CD14-positive monocyte (primary cell): ENCODE measurements around the gene GNL1. TPM values are rescaled to one million over a fixed set of nuclear protein-coding genes. Genes with fewer than 3 reads are reported as not detected.
"Not testable (repeated sequence)": the region's sequence is repeated elsewhere in the genome, so short reads cannot be mapped to it uniquely, and the experiment has no call there.

Experiments
- DNase-seq, 3 donors: peaks; one replicate each; pipeline ENCODE4 v3.0.0-alpha.2; 2011 to 2022
- H2AFZ ChIP-seq: 2 replicates; pipeline ENCODE4 v1.6.0; 2012; ENCODE audit warnings: mild to moderate bottlenecking, low read depth, low read length, inconsistent platforms; ENCODE audit not compliant: insufficient read depth, poor library complexity, severe bottlenecking
- H3K27ac ChIP-seq, 2 donors: 1 replicate in 1 of 2; 2 replicates in 1 of 2; pipeline ENCODE4 v1.5.1; 2012 to 2013; ENCODE audit warnings: low read length in 2 of 2, control low read depth in 1 of 2, inconsistent platforms in 1 of 2, low read depth in 1 of 2, mild to moderate bottlenecking in 1 of 2
- H3K27me3 ChIP-seq, 2 donors: one replicate each; pipeline versions ENCODE4 v1.6.0 to v1.6.1; 2011 to 2013; ENCODE audit warnings: low read length in 2 of 2; ENCODE audit not compliant: control insufficient read depth in 2 of 2, insufficient read depth in 2 of 2
- H3K36me3 ChIP-seq, 2 donors: replicated peaks in 1 of 2; 1 replicate in 1 of 2; 2 replicates in 1 of 2; pipeline versions ENCODE4 v1.5.1 to v1.6.1; 2012 to 2013; ENCODE audit warnings: low read length in 2 of 2, control low read depth in 1 of 2, inconsistent platforms in 1 of 2, mild to moderate bottlenecking in 1 of 2; ENCODE audit not compliant: insufficient read depth in 2 of 2, control insufficient read depth in 1 of 2
- H3K4me1 ChIP-seq, 2 donors: 1 replicate in 1 of 2; 2 replicates in 1 of 2; pipeline versions ENCODE4 v1.5.1 to v1.6.1; 2012 to 2013; ENCODE audit warnings: low read length in 2 of 2, control low read depth in 1 of 2, inconsistent platforms in 1 of 2, mild to moderate bottlenecking in 1 of 2, moderate library complexity in 1 of 2; ENCODE audit not compliant: insufficient read depth in 2 of 2, control insufficient read depth in 1 of 2
- H3K4me2 ChIP-seq: replicated peaks from 2 replicates; pipeline ENCODE3; 2012; ENCODE audit warnings: low read length, moderate library complexity, mild to moderate bottlenecking; ENCODE audit not compliant: poor library complexity, severe bottlenecking; ENCODE audit errors: extremely low read depth
- H3K4me3 ChIP-seq, 3 experiments: fragments of 200-600 bp in 1 of 3; sonication (generic) in 1 of 3; replicated peaks in 1 of 3; 1 replicate in 2 of 3; 2 replicates in 1 of 3; pipeline ENCODE4 v1.5.1; 2011 to 2013; ENCODE audit warnings: low read length in 3 of 3, mild to moderate bottlenecking in 3 of 3, control low read depth in 2 of 3, low read depth in 2 of 3, inconsistent platforms in 1 of 3, moderate library complexity in 1 of 3
- H3K79me2 ChIP-seq: 2 replicates; pipeline ENCODE4 v1.6.0; 2012; ENCODE audit warnings: mild to moderate bottlenecking, control low read depth, inconsistent platforms, low read length, moderate library complexity; ENCODE audit not compliant: insufficient read depth
- H3K9ac ChIP-seq: 2 replicates; pipeline ENCODE4 v1.6.0; 2017; ENCODE audit warnings: low read length, mild to moderate bottlenecking; ENCODE audit not compliant: insufficient read depth, poor library complexity, severe bottlenecking
- H3K9me3 ChIP-seq, 2 donors: replicated peaks in 1 of 2; 1 replicate in 1 of 2; 2 replicates in 1 of 2; pipeline versions ENCODE4 v1.5.1 to v1.6.1; 2012 to 2013; ENCODE audit warnings: low read length in 2 of 2, control low read depth in 1 of 2; ENCODE audit not compliant: control insufficient read depth in 1 of 2, insufficient read depth in 1 of 2
- H4K20me1 ChIP-seq: 2 replicates; pipeline ENCODE4 v1.6.0; 2012; ENCODE audit warnings: mild to moderate bottlenecking, low read length, control low read depth, moderate library complexity; ENCODE audit not compliant: insufficient read depth
- H3K27ac Mint-ChIP-seq, 7 donors: one replicate each; pipeline ENCODE4 v1.8.0; 2020; ENCODE audit warnings: mild to moderate bottlenecking in 7 of 7, mixed read lengths in 7 of 7, moderate library complexity in 6 of 7, inconsistent platforms in 2 of 7
- H3K27me3 Mint-ChIP-seq, 3 donors: one replicate each; pipeline ENCODE4 v1.8.0; 2021 to 2022; ENCODE audit warnings: low read depth in 3 of 3, mild to moderate bottlenecking in 3 of 3, mixed read lengths in 3 of 3, moderate library complexity in 3 of 3, inconsistent platforms in 1 of 3
- H3K36me3 Mint-ChIP-seq, 2 donors: one replicate each; pipeline ENCODE4 v1.8.0; 2020; ENCODE audit warnings: mixed read lengths in 2 of 2, inconsistent platforms in 1 of 2, mild to moderate bottlenecking in 1 of 2
- H3K4me1 Mint-ChIP-seq: one replicate; pipeline ENCODE4 v1.8.0; 2020; ENCODE audit warnings: mild to moderate bottlenecking, mixed read lengths
- H3K4me3 Mint-ChIP-seq, 2 donors: one replicate each; pipeline ENCODE4 v1.8.0; 2020; ENCODE audit warnings: mild to moderate bottlenecking in 2 of 2, mixed read lengths in 2 of 2, moderate library complexity in 1 of 2
- H3K9me3 Mint-ChIP-seq, 7 donors: one replicate each; pipeline ENCODE4 v1.8.0; 2020 to 2022; ENCODE audit warnings: mixed read lengths in 7 of 7, mild to moderate bottlenecking in 6 of 7, moderate library complexity in 6 of 7, inconsistent platforms in 2 of 7
- CTCF ChIP-seq: fragments of 200-600 bp; IDR thresholded peaks from one replicate; pipeline ENCODE4 v1.8.0; 2022; ENCODE audit warnings: antibody characterized with exemption, mild to moderate bottlenecking
- WGBS: methylation state at CpG from one replicate; pipeline ENCODE4 v1.1.5; 2013; ENCODE audit warnings: missing lambda C conversion rate; ENCODE audit not compliant: insufficient coverage; 5-methylcytosine and 5-hydroxymethylcytosine counted together
- intact Hi-C, 2 donors: fragments of 100-400 bp; cut with micrococcal nuclease; formaldehyde crosslinking; loops; one replicate each; pipeline versions ENCODE4 v1.15.0 to v1.15.1; 2023
- polyA plus RNA-seq, 3 donors: library from polyadenylated mRNA; depleted of rRNA in 1 of 3; unstranded in 2 of 3; stranded (reverse) in 1 of 3; fragments of 300-500 nt in 2 of 3; fragments of >200 nt in 1 of 3; fragmentation: Illumina TruSeq in 2 of 3; gene quantifications; 1 replicate in 2 of 3; 2 replicates in 1 of 3; pipeline ENCODE4 v1.2.3, GENCODE V29; 2012 to 2021

Gene GNL1
- polyA plus RNA-seq, 3 donors, result 10.3 to 13.4 (median 12.9) TPM

- H3K4me2 ChIP-seq, result peak overlapping the region; percentile 69
- no peaks in the 10 kb centered on the region for H4K20me1 ChIP-seq
- intact Hi-C loops, result no loop called here
- H3K4me1 Mint-ChIP-seq, result peaks cover 60% of the 10 kb centered on the region
- H3K36me3 Mint-ChIP-seq, result no peaks in the 10 kb centered on the region
- H3K4me3 ChIP-seq, result peak overlapping the region in 2 of 3 experiments; percentile 37 to 58
- H3K9me3 Mint-ChIP-seq, result peaks cover 0 to 2% (median 0%) of the 10 kb centered on the region in 7 donors
- peak in 2 of 3 donors; percentile 54 to 59 for DNase-seq
- no peak overlapping the region for H3K9ac ChIP-seq
- H3K36me3 ChIP-seq, result no peaks in the 10 kb centered on the region
- no peak overlapping the region for H2AFZ ChIP-seq
- 100% methylated on average over 1 of the region's 5 CpGs for WGBS
- H3K27me3 ChIP-seq, result no peaks in the 10 kb centered on the region
- peak overlapping the region; percentile 67 to 72 for H3K27ac ChIP-seq
- H3K27me3 Mint-ChIP-seq, result peaks cover 0 to 3% (median 0%) of the 10 kb centered on the region in 3 donors
- TF ChIP-seq CTCF, result no peak
- H3K4me3 Mint-ChIP-seq, result peak overlapping the region; percentile 58 to 82
- peaks cover 59 to 76% of the 10 kb centered on the region in 2 donors for H3K4me1 ChIP-seq
- peak overlapping the region; percentile 92 to 97 (median 94) for H3K27ac Mint-ChIP-seq
- no peaks in the 10 kb centered on the region for H3K79me2 ChIP-seq
- no peaks in the 10 kb centered on the region for H3K9me3 ChIP-seq
Measured at GRCh38 chr6:30507849-30508827, 48.2 kb downstream of the GNL1 start.

- Histone ChIP-seq H2AFZ (peak overlapping the region; percentile 60), H3K9me3 (no peaks in the 10 kb centered on the region), H3K27me3 (no peaks in the 10 kb centered on the region), H3K27ac (peak overlapping the region; percentile 0 to 40), H3K4me1 (peaks cover 46 to 64% of the 10 kb centered on the region in 2 donors), H4K20me1 (peaks cover 7% of the 10 kb centered on the region), H3K4me2 (peak overlapping the region; percentile 23), H3K4me3 (peak overlapping the region in 1 of 3 experiments; percentile 37), H3K36me3 (no peaks in the 10 kb centered on the region), H3K9ac (no peak overlapping the region), H3K79me2 (no peaks in the 10 kb centered on the region)
- no peak for TF ChIP-seq CTCF
- peaks cover 47% of the 10 kb centered on the region for H3K4me1 Mint-ChIP-seq
- peak overlapping the region in 6 of 7 donors; percentile 10 to 78 (median 56) for H3K27ac Mint-ChIP-seq
- WGBS, result 41% methylated on average over 7 of the region's 10 CpGs
- peaks cover 0 to 2% (median 0%) of the 10 kb centered on the region in 7 donors for H3K9me3 Mint-ChIP-seq
- peaks cover 0 to 2% (median 0%) of the 10 kb centered on the region in 3 donors for H3K27me3 Mint-ChIP-seq
- no peaks in the 10 kb centered on the region for H3K36me3 Mint-ChIP-seq
- H3K4me3 Mint-ChIP-seq, result peak overlapping the region; percentile 41 to 49
- DNase-seq, result peak in 1 of 3 donors; percentile 37
- intact Hi-C loops, result no loop called here
Measured at GRCh38 chr6:30500421-30501355, 55.6 kb downstream of the GNL1 start.

- peaks cover 55 to 66% of the 10 kb centered on the region in 2 donors for H3K4me1 ChIP-seq
- H3K27me3 ChIP-seq, DNase-seq, H3K4me3 Mint-ChIP-seq, H3K79me2 ChIP-seq, H3K4me2 ChIP-seq, H3K9ac ChIP-seq, H3K9me3 ChIP-seq, H2AFZ ChIP-seq, H3K27me3 Mint-ChIP-seq, H3K4me3 ChIP-seq, H3K27ac ChIP-seq, H3K9me3 Mint-ChIP-seq, H3K36me3 Mint-ChIP-seq, H3K27ac Mint-ChIP-seq, H3K36me3 ChIP-seq, intact Hi-C loops: not testable (repeated sequence)
- 98% methylated on average over 9 of the region's 37 CpGs for WGBS
- peaks cover 26% of the 10 kb centered on the region for H4K20me1 ChIP-seq
- H3K4me1 Mint-ChIP-seq, result peaks cover 58% of the 10 kb centered on the region
Measured at GRCh38 chr6:30498705-30499104, 57.6 kb downstream of the GNL1 start.
